Smooth muscle cell (in vitro differentiated cells): Measurements from ENCODE around the gene SORCS2. TPM values are rescaled to one million over a fixed set of nuclear protein-coding genes. Genes with fewer than 3 reads are reported as not detected.

Experiments used
- DNase-seq: peaks from one replicate; lab custom pipeline; 2025; ENCODE audit not compliant: unreplicated experiment; lab: John Stamatoyannopoulos, UW
- H2AFZ ChIP-seq: fragments of 200-600 bp; sonication (generic); 2 replicates; pipeline ENCODE4 v1.6.0; 2016; ENCODE audit warnings: antibody characterized with exemption, low read depth, mild to moderate bottlenecking
- H3F3A ChIP-seq: fragments of 200-600 bp; sonication (generic); 2 replicates; pipeline ENCODE4 v1.6.0; 2017; ENCODE audit warnings: antibody characterized with exemption, low read depth
- H3K27ac ChIP-seq: fragments of 200-600 bp; sonication (generic); 2 replicates; pipeline ENCODE4 v1.5.1; 2016; ENCODE audit warnings: low read depth, mild to moderate bottlenecking
- H3K27me3 ChIP-seq: fragments of 200-600 bp; sonication (generic); 2 replicates; pipeline ENCODE4 v1.6.1; 2016; ENCODE audit warnings: low read depth, mild to moderate bottlenecking
- H3K36me3 ChIP-seq: fragments of 200-600 bp; sonication (generic); 2 replicates; pipeline ENCODE4 v1.5.1; 2016; ENCODE audit warnings: low read depth
- H3K4me1 ChIP-seq: fragments of 200-600 bp; sonication (generic); 2 replicates; pipeline ENCODE4 v1.5.1; 2016; ENCODE audit warnings: low read depth
- H3K4me2 ChIP-seq: fragments of 200-600 bp; sonication (generic); 2 replicates; pipeline ENCODE4 v1.6.0; 2016; ENCODE audit warnings: mild to moderate bottlenecking
- H3K4me3 ChIP-seq: fragments of 200-600 bp; sonication (generic); 2 replicates; pipeline ENCODE4 v1.5.1; 2016; ENCODE audit warnings: mild to moderate bottlenecking
- H3K79me2 ChIP-seq: fragments of 200-600 bp; sonication (generic); 2 replicates; pipeline ENCODE4 v1.6.0; 2016; ENCODE audit warnings: low read depth, mild to moderate bottlenecking
- H3K9ac ChIP-seq: fragments of 200-600 bp; sonication (generic); 2 replicates; pipeline ENCODE4 v1.6.0; 2016; ENCODE audit warnings: low read depth
- H3K9me3 ChIP-seq: fragments of 200-600 bp; sonication (generic); replicated peaks from 2 replicates; pipeline ENCODE4 v1.5.1; 2016; ENCODE audit warnings: low read depth
- H4K20me1 ChIP-seq: fragments of 200-600 bp; sonication (generic); 2 replicates; pipeline ENCODE4 v1.6.0; 2016; ENCODE audit warnings: low read depth
- CTCF ChIP-seq: fragments of 200-600 bp; sonication (generic); IDR thresholded peaks from 2 replicates; pipeline ENCODE4 v1.5.1; 2017; ENCODE audit warnings: borderline replicate concordance, mild to moderate bottlenecking, antibody characterized with exemption; ENCODE audit not compliant: insufficient read depth, poor library complexity, severe bottlenecking
- WGBS: methylation state at CpG from one replicate; pipeline ENCODE4 v1.1.7; 2016; ENCODE audit warnings: low lambda C conversion rate; 5-methylcytosine and 5-hydroxymethylcytosine counted together
- polyA plus RNA-seq: library from polyadenylated mRNA; unstranded; fragments of >200 nt; fragmentation: Nextera tagmentation; extraction: Ambion mirVana; gene quantifications from 2 replicates; pipeline ENCODE4 v1.2.1, GENCODE V29; 2016
- total RNA-seq: library from RNA; depleted of rRNA; stranded (reverse); fragments of >200 nt; gene quantifications from 2 replicates; pipeline ENCODE4 v1.2.3, GENCODE V29; 2014

The SORCS2 gene
- total and polyA plus RNA-seq, 2 experiments from 2014 or later = 5.2 to 9.3 TPM

GRCh38 chr4:7414736-7415510 lies 222.6 kb downstream of the SORCS2 start:
- H3K27ac ChIP-seq = no peak overlapping the region
- no peak overlapping the region for H3K9ac ChIP-seq
- no peak overlapping the region for H3K4me3 ChIP-seq
- no peaks in the 10 kb centered on the region for H3K4me1 ChIP-seq
- DNase-seq = no peak
- H3K27me3 ChIP-seq = peaks cover 8% of the 10 kb centered on the region
- H2AFZ ChIP-seq = no peak overlapping the region
- 48% methylated on average over 12 of the region's 12 CpGs for WGBS
- no peaks in the 10 kb centered on the region for H3K36me3 ChIP-seq
- no peaks in the 10 kb centered on the region for H3K79me2 ChIP-seq
- no peak overlapping the region for H3K4me2 ChIP-seq
- H3F3A ChIP-seq = no peaks in the 10 kb centered on the region
- no peaks in the 10 kb centered on the region for H3K9me3 ChIP-seq
- TF ChIP-seq CTCF = no peak
- H4K20me1 ChIP-seq = no peaks in the 10 kb centered on the region

GRCh38 chr4:7415927-7416686 lies 223.8 kb downstream of the SORCS2 start:
- no peaks in the 10 kb centered on the region for H3F3A ChIP-seq
- H3K79me2 ChIP-seq = no peaks in the 10 kb centered on the region
- DNase-seq = no peak
- no peak overlapping the region for H3K4me2 ChIP-seq
- TF ChIP-seq CTCF = no peak
- no peaks in the 10 kb centered on the region for H3K36me3 ChIP-seq
- no peaks in the 10 kb centered on the region for H4K20me1 ChIP-seq
- no peaks in the 10 kb centered on the region for H3K9me3 ChIP-seq
- no peak overlapping the region for H3K27ac ChIP-seq
- no peak overlapping the region for H3K4me3 ChIP-seq
- H3K27me3 ChIP-seq = peaks cover 8% of the 10 kb centered on the region
- WGBS = 92% methylated on average over 16 of the region's 16 CpGs
- H3K4me1 ChIP-seq = no peaks in the 10 kb centered on the region
- no peak overlapping the region for H2AFZ ChIP-seq
- H3K9ac ChIP-seq = no peak overlapping the region

- no peaks in the 10 kb centered on the region for H3K4me1 ChIP-seq
- WGBS = 88% methylated on average over 14 of the region's 14 CpGs
- H3K4me2 ChIP-seq = no peak overlapping the region
- H3K9me3 ChIP-seq = no peaks in the 10 kb centered on the region
- peaks cover 8% of the 10 kb centered on the region for H3K27me3 ChIP-seq
- no peak overlapping the region for H3K4me3 ChIP-seq
- DNase-seq = no peak
- TF ChIP-seq CTCF = no peak
- no peak overlapping the region for H3K27ac ChIP-seq
- no peaks in the 10 kb centered on the region for H4K20me1 ChIP-seq
- H3F3A ChIP-seq = no peaks in the 10 kb centered on the region
- no peak overlapping the region for H2AFZ ChIP-seq
- no peaks in the 10 kb centered on the region for H3K79me2 ChIP-seq
- no peaks in the 10 kb centered on the region for H3K36me3 ChIP-seq
- no peak overlapping the region for H3K9ac ChIP-seq
Measured at GRCh38 chr4:7416745-7417432, 224.6 kb downstream of the SORCS2 start.
